Panc1 (cell line): ENCODE results near the gene KCNQ1.

ENCODE experiments used
- CTCF ChIP-seq: fragments of 450-650 bp; IDR thresholded peaks from 2 replicates; pipeline ENCODE4 v1.5.1; 2017; ENCODE audit warnings: mild to moderate bottlenecking
- POLR2AphosphoS5 ChIP-seq: IDR thresholded peaks from 2 replicates; pipeline ENCODE4 v1.6.1; 2012; ENCODE audit warnings: mild to moderate bottlenecking, low read depth, low read length, moderate library complexity
- SIN3A ChIP-seq: IDR thresholded peaks from 2 replicates; pipeline ENCODE4 v1.6.1; 2012; ENCODE audit warnings: low read depth, mild to moderate bottlenecking, low read length, moderate library complexity, borderline replicate concordance; ENCODE audit not compliant: insufficient read depth

DNA sequence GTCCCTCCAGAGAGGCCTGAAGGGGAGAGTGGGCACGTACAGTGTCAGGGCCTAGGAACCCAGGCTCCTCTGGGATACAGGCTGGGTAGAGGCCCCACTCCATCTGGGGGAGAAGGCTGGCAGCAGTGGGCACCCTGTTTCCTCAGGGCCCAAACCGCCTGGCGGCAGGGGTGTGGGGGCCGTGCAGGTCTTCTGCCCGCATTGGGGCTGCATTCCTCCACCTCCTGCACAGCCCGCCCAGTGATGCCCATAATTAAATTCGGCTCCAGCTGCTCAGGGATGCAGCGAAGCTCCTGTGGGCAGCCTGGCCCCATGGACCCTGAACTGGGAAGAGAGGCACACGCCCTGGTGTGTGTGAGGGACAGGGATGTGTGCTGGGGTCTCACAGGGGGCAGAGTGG lies 219.6 kb downstream of the KCNQ1 start:
- TF ChIP-seq CTCF (no peak), POLR2AphosphoS5 (no peak), SIN3A (no peak)
